Natural killer cell (primary cell): ENCODE data around the gene NRDC. TPM values are rescaled to one million over a fixed set of nuclear protein-coding genes. Genes with fewer than 3 reads are reported as not detected.

Experiments used
- ATAC-seq, 3 donors: fragments of 150-1000 bp in 2 of 3; fragments of 200-7000 bp in 1 of 3; cut with Tn5 transposase; 1 replicate in 1 of 3; 2 replicates in 2 of 3; pipeline ENCODE4 v1.10.0; 2021; ENCODE audit warnings: mild to moderate bottlenecking in 2 of 3, moderate library complexity in 2 of 3
- DNase-seq, 2 donors: peaks; one replicate each; pipeline versions ENCODE4 v3.0.0 to v3.0.0-alpha.2; 2013 to 2021; ENCODE audit warnings: mixed read lengths in 1 of 2
- H3K27ac ChIP-seq: one replicate; pipeline ENCODE4 v1.5.1; 2013; ENCODE audit warnings: mild to moderate bottlenecking, low read length
- H3K27me3 ChIP-seq: one replicate; pipeline ENCODE4 v1.6.1; 2013; ENCODE audit warnings: low read length; ENCODE audit not compliant: control insufficient read depth, insufficient read depth
- H3K36me3 ChIP-seq: one replicate; pipeline ENCODE4 v1.6.1; 2013; ENCODE audit warnings: low read length; ENCODE audit not compliant: control insufficient read depth, insufficient read depth
- H3K4me1 ChIP-seq: one replicate; pipeline ENCODE4 v1.6.1; 2013; ENCODE audit warnings: low read length; ENCODE audit not compliant: control insufficient read depth, insufficient read depth
- H3K4me3 ChIP-seq: one replicate; pipeline ENCODE4 v1.5.1; 2013; ENCODE audit warnings: low read length
- H3K9me3 ChIP-seq: one replicate; pipeline ENCODE4 v1.6.1; 2013; ENCODE audit warnings: low read length; ENCODE audit not compliant: control insufficient read depth, insufficient read depth
- H3K27ac Mint-ChIP-seq, 2 donors: one replicate each; pipeline ENCODE4 v1.8.0; 2022; ENCODE audit warnings: mild to moderate bottlenecking in 2 of 2, mixed read lengths in 2 of 2, moderate library complexity in 1 of 2
- H3K27me3 Mint-ChIP-seq, 2 donors: one replicate each; pipeline ENCODE4 v1.8.0; 2022; ENCODE audit warnings: low read depth in 2 of 2, mixed read lengths in 2 of 2
- H3K36me3 Mint-ChIP-seq: one replicate; pipeline ENCODE4 v1.8.0; 2022; ENCODE audit warnings: mixed read lengths
- H3K4me1 Mint-ChIP-seq, 2 donors: one replicate each; pipeline ENCODE4 v1.8.0; 2022; ENCODE audit warnings: mixed read lengths in 2 of 2
- H3K4me3 Mint-ChIP-seq: one replicate; pipeline ENCODE4 v1.8.0; 2022; ENCODE audit warnings: mild to moderate bottlenecking, moderate library complexity, mixed read lengths
- H3K9me3 Mint-ChIP-seq, 2 donors: one replicate each; pipeline ENCODE4 v1.8.0; 2022; ENCODE audit warnings: mixed read lengths in 2 of 2
- WGBS: methylation state at CpG from one replicate; pipeline ENCODE4 v1.1.7; 2013; ENCODE audit warnings: missing lambda C conversion rate; ENCODE audit not compliant: insufficient coverage; 5-methylcytosine and 5-hydroxymethylcytosine counted together
- intact Hi-C: fragments of 100-400 bp; cut with micrococcal nuclease; formaldehyde crosslinking; loops from one replicate; pipeline ENCODE4 v1.14.2; 2022
- total RNA-seq, 4 donors: library from RNA; stranded (reverse); fragments of 120-200 nt in 1 of 4; gene quantifications; one replicate each; pipeline versions ENCODE4 v1.2.3 to v1.2.4, GENCODE V29; 2013 to 2022
- TF ChIP-seq, protein P1 (sequence below): fragments of 200-600 bp; IDR thresholded peaks from one replicate; pipeline ENCODE4 v1.8.0; 2022; ENCODE audit warnings: antibody characterized with exemption

Gene NRDC
- total RNA-seq, 3 donors from 2014 or later (not counting 1 experiment from before 2014, with no cell fraction given), result 122 to 165 (median 145) TPM

DNA sequence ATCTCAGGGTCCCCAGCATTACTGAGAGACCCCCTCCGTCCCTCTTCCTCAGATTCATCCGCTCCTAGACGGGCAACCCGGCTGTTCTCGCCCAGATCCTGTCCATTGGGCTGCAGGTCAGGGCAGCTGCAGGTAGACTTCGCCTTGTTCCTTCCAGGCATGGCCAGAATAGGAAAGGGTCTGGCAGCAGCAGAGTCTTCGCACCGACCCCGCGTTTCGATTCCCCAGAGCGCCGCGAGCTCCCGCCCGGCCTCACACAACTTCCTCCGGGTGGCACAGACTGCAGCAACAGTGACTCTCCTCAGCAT is 265 bp downstream of the NRDC start:
- Mint-ChIP-seq H3K4me1 (peaks cover 10 to 19% of the 10 kb centered on the region in 2 donors), H3K27ac (no peak overlapping the region), H3K36me3 (no peaks in the 10 kb centered on the region), H3K4me3 (no peak overlapping the region), H3K9me3 (no peaks in the 10 kb centered on the region), H3K27me3 (peaks cover 17 to 26% of the 10 kb centered on the region in 2 donors)
- no peaks in the 10 kb centered on the region for H3K9me3 ChIP-seq
- H3K27me3 ChIP-seq, result no peaks in the 10 kb centered on the region
- intact Hi-C loops, result loop anchor here (1.0 to 5.0 kb wide), 3 partner anchors 15 to 149 kb away; no protein-coding TSS in a partner anchor
- H3K27ac ChIP-seq, result peak overlapping the region; percentile 96
- H3K4me1 ChIP-seq, result peaks cover 32% of the 10 kb centered on the region
- TF ChIP-seq, protein P1, sequence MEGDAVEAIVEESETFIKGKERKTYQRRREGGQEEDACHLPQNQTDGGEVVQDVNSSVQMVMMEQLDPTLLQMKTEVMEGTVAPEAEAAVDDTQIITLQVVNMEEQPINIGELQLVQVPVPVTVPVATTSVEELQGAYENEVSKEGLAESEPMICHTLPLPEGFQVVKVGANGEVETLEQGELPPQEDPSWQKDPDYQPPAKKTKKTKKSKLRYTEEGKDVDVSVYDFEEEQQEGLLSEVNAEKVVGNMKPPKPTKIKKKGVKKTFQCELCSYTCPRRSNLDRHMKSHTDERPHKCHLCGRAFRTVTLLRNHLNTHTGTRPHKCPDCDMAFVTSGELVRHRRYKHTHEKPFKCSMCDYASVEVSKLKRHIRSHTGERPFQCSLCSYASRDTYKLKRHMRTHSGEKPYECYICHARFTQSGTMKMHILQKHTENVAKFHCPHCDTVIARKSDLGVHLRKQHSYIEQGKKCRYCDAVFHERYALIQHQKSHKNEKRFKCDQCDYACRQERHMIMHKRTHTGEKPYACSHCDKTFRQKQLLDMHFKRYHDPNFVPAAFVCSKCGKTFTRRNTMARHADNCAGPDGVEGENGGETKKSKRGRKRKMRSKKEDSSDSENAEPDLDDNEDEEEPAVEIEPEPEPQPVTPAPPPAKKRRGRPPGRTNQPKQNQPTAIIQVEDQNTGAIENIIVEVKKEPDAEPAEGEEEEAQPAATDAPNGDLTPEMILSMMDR, result no peak
- H3K4me3 ChIP-seq, result peak overlapping the region; percentile 90
- DNase-seq (no peak), ATAC-seq (no peak)
- under 1% methylated on average over 17 of the region's 17 CpGs for WGBS
- H3K36me3 ChIP-seq, result no peaks in the 10 kb centered on the region

DNA sequence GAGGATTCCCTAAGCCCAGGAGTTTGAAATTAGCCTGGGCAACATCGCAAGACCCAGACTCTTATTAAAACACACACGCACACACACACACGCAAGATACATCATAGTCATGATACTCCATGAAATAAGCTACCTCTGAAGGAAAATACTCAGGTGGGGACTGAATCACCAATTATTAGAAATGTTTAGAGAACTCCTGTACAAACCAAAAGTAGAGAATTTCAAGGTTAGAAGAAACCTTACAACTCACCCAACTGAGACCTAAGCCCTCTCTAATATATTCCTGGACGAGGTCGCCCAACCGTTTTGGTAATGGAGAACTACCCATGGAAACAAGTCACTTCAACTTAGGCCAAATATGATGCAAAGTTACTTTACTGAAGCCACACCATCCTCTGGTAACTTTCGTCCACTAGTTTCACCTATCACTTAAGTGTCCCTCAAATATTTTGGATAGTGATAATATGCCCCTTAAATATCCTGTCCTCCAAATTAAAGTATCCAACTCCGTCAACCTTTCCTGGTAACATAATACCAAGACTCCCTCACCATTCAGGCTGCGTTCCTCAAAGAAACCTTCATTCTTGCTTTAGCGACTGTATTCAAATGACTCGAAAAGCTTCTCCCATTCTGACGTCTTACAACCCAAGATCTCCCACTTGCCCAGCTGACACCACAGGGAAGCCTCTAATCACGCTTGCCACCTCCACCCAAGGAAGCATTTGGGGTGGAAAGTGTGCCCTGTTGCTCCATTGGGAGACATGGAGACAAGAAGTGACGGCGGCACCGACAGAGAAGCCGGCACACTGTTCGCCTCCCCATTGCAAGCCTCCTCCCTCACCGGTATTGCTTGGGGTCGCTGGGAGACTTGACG is 856 bp downstream of the NRDC start:
- H3K27me3 Mint-ChIP-seq, result peaks cover 11 to 20% of the 10 kb centered on the region in 2 donors
- peaks cover 15 to 23% of the 10 kb centered on the region in 2 donors for H3K4me1 Mint-ChIP-seq
- DNase-seq (peak in 1 of 2 donors; percentile 43), ATAC-seq (no peak)
- H3K27ac Mint-ChIP-seq, result no peak overlapping the region
- intact Hi-C loops, result loop anchor here (1.0 to 5.0 kb wide), 3 partner anchors 14 to 149 kb away; no protein-coding TSS in a partner anchor
- peaks cover 4% of the 10 kb centered on the region for H3K36me3 ChIP-seq
- no peak overlapping the region for H3K4me3 Mint-ChIP-seq
- TF ChIP-seq, protein P1, result no peak
- H3K27ac ChIP-seq, result peak overlapping the region; percentile 96
- WGBS, result 15% methylated on average over 21 of the region's 21 CpGs
- peaks cover 32% of the 10 kb centered on the region for H3K4me1 ChIP-seq
- no peaks in the 10 kb centered on the region for H3K9me3 ChIP-seq
- H3K27me3 ChIP-seq, result no peaks in the 10 kb centered on the region
- no peaks in the 10 kb centered on the region for H3K9me3 Mint-ChIP-seq
- H3K4me3 ChIP-seq, result peak overlapping the region; percentile 90
- no peaks in the 10 kb centered on the region for H3K36me3 Mint-ChIP-seq

DNA sequence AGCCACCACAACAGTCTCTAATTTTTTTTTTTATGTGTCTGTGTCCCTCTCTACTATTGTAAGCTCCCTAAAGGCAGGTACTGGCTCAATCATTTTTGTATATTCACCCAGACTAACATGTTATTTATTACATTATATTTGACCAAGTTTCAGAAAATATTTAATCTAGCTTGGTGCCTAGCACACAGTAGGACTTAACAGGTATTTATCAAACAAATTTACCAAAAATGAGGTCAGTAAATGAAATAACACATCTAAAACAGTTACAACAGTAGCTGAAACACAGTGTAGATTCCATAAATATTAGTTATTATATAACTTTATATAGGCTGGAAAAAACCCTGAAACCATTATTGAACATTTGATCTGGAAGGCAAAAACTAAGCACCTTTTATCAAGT is 2.7 kb downstream of the NRDC start:
- H3K36me3 Mint-ChIP-seq, result no peaks in the 10 kb centered on the region
- H3K4me1 Mint-ChIP-seq, result peaks cover 28 to 32% of the 10 kb centered on the region in 2 donors
- intact Hi-C loops, result loop anchor here (5.0 kb wide), 1 partner anchor 34 kb away; no protein-coding TSS in a partner anchor

More for the DNA sequence above, 2.7 kb downstream of the NRDC start:
- DNase-seq, result no peak
- TF ChIP-seq, protein P1, result no peak
- no peaks in the 10 kb centered on the region for H3K9me3 ChIP-seq
- Mint-ChIP-seq H3K9me3 (no peaks in the 10 kb centered on the region), H3K27ac (peak overlapping the region; percentile 71 to 74), H3K27me3 (peaks cover 4 to 8% of the 10 kb centered on the region in 2 donors), H3K4me3 (peak overlapping the region; percentile 17)
- no peaks in the 10 kb centered on the region for H3K27me3 ChIP-seq
- H3K4me1 ChIP-seq, result peaks cover 38% of the 10 kb centered on the region
- ATAC-seq, result no peak
- H3K4me3 ChIP-seq, result no peak overlapping the region
- H3K27ac ChIP-seq, result no peak overlapping the region
- peaks cover 4% of the 10 kb centered on the region for H3K36me3 ChIP-seq
